Dendritic cell treated with granulocyte-macrophage colony-stimulating factor and Interleukin-4, amounts not matched to agents 40 ng/mL and 50 ng/mL, for 4 days (primary cell): ENCODE measurements around the gene NKD2.
A peak's percentile ranks its signal among the peaks of the same experiment; 100 is the strongest.
"Not testable (repeated sequence)": the region's sequence is repeated elsewhere in the genome, so short reads cannot be mapped to it uniquely, and the experiment has no call there.

Source experiments
- H3K27ac Mint-ChIP-seq: one replicate; pipeline ENCODE4 v1.8.0; 2022; ENCODE audit warnings: mild to moderate bottlenecking, mixed read lengths
- H3K27me3 Mint-ChIP-seq: one replicate; pipeline ENCODE4 v1.8.0; 2022; ENCODE audit warnings: mild to moderate bottlenecking, mixed read lengths
- H3K36me3 Mint-ChIP-seq: one replicate; pipeline ENCODE4 v1.8.0; 2022; ENCODE audit warnings: low read depth, mixed read lengths
- H3K4me1 Mint-ChIP-seq: one replicate; pipeline ENCODE4 v1.8.0; 2022; ENCODE audit warnings: low read depth, mixed read lengths
- H3K4me3 Mint-ChIP-seq: one replicate; pipeline ENCODE4 v1.8.0; 2022; ENCODE audit warnings: mild to moderate bottlenecking, moderate library complexity, mixed read lengths
- H3K9me3 Mint-ChIP-seq: one replicate; pipeline ENCODE4 v1.8.0; 2022; ENCODE audit warnings: mixed read lengths
- intact Hi-C: fragments of 100-400 bp; cut with micrococcal nuclease; formaldehyde crosslinking; loops from one replicate; pipeline ENCODE4 v1.15.0; 2022

Gene NKD2

DNA sequence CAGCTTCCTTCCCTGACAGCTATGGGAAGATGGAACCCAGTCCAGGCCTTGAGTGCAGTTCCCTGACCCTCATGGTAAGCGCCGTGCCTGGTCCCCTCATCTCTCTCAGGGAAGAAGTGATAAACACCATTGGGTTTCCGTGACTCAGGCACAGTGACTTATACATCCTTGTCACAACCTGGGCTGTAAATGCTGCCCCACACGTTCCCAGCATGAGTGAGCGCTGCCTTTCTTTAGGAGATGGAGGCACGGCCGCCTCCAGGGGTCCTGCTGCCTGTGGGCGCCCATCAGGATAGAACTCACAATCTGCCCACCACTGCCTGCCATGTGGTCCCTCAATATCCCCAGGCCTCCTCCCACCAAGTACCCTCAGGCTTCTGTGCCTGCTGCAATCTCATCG, 8.3 kb upstream of the NKD2 start:
- Mint-ChIP-seq H3K4me1 (peaks cover 18% of the 10 kb centered on the region), H3K9me3 (no peaks in the 10 kb centered on the region), H3K4me3 (no peak overlapping the region), H3K27ac (no peak overlapping the region), H3K27me3 (peaks cover 63% of the 10 kb centered on the region), H3K36me3 (no peaks in the 10 kb centered on the region)
- intact Hi-C loops, result no loop called here

DNA sequence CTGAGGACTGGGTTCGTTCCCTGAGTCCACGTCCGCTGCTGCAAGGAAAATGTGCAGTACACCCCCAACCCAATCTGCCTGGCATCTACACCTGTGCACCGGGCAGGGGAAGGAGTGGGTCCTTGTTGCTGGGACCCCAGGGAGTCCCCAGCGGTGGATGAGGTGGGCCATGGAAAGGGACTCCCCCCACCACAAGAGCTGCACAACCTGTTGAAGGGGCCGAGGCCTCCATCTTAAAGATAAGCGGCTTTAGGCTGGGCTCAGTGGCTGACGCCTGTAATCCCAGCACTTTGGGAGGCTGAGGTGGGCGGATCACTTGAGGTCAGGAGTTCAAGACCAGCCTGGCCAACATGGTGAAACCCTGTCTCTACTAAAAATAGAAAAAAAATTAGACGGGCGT, 7.8 kb upstream of the NKD2 start:
- Mint-ChIP-seq H3K27me3 (peaks cover 66% of the 10 kb centered on the region), H3K4me1 (peaks cover 18% of the 10 kb centered on the region)
- H3K36me3 Mint-ChIP-seq, H3K4me3 Mint-ChIP-seq, H3K27ac Mint-ChIP-seq, H3K9me3 Mint-ChIP-seq, intact Hi-C loops: not testable (repeated sequence)

DNA sequence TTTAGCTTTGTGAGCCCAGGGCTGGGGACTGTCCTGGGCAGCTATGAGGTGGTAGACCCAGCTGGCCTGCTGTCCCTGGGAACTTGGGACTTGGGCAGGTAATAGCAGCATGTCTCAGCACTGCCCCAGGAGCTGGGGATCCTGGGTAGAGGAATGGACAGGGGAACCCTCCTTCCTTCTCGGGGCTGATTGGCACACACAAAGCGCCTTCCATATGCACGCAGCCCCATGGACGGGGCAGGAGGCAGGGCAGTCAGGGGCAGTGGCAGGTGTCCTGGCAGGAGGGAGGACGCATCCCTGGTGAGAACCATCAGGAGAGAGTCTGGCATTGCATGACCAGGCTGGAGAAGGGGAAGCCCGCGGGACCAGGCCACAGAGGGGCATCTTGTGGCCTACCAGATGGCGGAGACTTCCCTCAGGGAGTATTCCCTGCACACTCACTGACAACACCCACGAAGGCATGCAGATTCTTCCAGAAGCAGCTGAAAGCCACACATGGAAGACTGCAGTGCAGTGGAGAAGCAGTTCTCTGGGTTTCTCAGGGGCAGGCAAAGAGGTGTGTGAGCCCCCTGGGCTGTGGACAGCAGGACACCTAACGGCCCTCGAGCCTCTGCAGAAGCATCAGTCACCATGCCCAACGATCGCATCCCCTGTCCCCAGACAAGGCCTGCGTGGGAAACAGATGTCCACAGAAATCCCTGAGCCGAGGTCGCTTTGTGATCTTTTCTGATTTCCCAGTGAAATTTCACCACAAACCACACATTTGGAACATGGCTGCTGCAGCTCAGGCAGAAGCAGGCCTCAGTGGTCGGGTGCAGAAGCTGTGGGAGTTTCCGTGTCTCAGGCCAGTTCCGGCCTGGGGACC, 7.0 kb upstream of the NKD2 start:
- H3K9me3 Mint-ChIP-seq, result no peaks in the 10 kb centered on the region
- H3K27ac Mint-ChIP-seq, result no peak overlapping the region
- peaks cover 69% of the 10 kb centered on the region for H3K27me3 Mint-ChIP-seq
- intact Hi-C loops, result no loop called here
- H3K4me1 Mint-ChIP-seq, result peaks cover 18% of the 10 kb centered on the region
- no peaks in the 10 kb centered on the region for H3K36me3 Mint-ChIP-seq
- no peak overlapping the region for H3K4me3 Mint-ChIP-seq

DNA sequence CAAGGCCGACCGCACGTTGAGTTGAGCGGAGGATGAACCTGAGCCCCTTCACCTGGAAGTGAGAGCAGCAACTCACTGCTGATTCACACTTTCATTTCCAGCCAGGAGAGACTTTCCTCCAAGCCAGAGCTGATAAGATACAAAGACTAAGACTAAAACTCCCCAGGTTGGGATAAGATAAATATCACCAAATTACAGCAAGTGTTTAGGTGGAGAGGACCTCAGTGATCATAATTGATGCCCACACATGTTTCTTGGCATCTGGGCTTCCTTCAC, 6.4 kb upstream of the NKD2 start:
- Mint-ChIP-seq H3K4me1 (peaks cover 12% of the 10 kb centered on the region), H3K27ac (no peak overlapping the region), H3K36me3 (no peaks in the 10 kb centered on the region), H3K27me3 (peaks cover 70% of the 10 kb centered on the region), H3K4me3 (no peak overlapping the region), H3K9me3 (no peaks in the 10 kb centered on the region)
- intact Hi-C loops, result no loop called here

DNA sequence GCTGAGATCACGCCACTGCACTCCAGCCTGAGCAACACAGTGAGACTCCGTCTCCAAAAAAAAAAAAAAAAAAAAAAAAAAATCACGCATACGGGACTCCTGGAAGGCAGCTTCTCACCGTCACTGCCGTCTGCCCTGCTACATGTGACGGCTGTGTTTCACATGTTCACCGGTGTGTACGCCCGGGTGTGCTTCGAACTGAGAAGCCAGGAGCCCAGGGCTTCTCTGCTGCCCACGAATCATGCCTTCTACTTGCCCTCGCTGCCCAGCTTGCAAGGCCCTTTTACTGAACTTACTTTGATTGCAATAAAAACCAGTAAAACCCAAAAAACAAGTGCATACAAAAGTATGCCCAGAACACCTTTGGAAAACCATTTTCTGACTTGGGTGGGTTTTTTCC, 5.8 kb upstream of the NKD2 start:
- H3K36me3 Mint-ChIP-seq, result no peaks in the 10 kb centered on the region
- peaks cover 16% of the 10 kb centered on the region for H3K4me1 Mint-ChIP-seq
- H3K27me3 Mint-ChIP-seq, result peaks cover 76% of the 10 kb centered on the region
- no peak overlapping the region for H3K4me3 Mint-ChIP-seq
- no peaks in the 10 kb centered on the region for H3K9me3 Mint-ChIP-seq
- intact Hi-C loops, result no loop called here
- no peak overlapping the region for H3K27ac Mint-ChIP-seq

DNA sequence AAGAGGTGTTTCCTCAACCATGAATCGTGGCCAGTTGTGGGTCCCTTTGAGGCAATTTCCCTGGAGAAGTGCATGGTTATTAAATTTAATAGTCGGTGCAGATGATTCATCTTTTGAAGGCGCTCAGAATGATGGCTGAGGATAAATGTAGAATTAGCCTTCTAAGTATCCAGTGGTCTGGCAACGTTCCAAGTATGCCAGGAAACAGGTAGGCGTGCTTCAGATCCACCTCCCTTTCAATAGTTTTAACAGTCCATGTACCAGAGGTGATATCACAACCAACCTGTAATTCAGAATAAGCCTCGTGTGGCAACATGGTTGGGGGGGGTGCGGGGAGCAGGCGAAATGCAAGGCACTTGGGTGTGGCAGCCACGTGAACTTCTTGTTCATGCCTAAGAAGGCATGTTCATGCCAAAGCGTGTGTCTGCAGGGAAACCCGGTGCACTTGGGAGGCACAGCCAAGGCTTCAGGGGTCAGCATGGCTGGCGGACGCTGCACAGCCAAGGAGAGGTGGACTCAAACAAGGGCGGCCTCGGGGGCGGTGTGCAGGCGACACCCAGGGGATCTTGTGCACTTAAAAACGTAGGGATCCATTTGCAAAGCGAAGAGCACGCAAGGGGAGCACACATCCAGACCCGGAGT, 5.2 kb upstream of the NKD2 start:
- Mint-ChIP-seq H3K4me3 (no peak overlapping the region), H3K9me3 (no peaks in the 10 kb centered on the region), H3K27me3 (peaks cover 76% of the 10 kb centered on the region), H3K36me3 (no peaks in the 10 kb centered on the region), H3K27ac (no peak overlapping the region), H3K4me1 (peaks cover 20% of the 10 kb centered on the region)
- intact Hi-C loops, result no loop called here

DNA sequence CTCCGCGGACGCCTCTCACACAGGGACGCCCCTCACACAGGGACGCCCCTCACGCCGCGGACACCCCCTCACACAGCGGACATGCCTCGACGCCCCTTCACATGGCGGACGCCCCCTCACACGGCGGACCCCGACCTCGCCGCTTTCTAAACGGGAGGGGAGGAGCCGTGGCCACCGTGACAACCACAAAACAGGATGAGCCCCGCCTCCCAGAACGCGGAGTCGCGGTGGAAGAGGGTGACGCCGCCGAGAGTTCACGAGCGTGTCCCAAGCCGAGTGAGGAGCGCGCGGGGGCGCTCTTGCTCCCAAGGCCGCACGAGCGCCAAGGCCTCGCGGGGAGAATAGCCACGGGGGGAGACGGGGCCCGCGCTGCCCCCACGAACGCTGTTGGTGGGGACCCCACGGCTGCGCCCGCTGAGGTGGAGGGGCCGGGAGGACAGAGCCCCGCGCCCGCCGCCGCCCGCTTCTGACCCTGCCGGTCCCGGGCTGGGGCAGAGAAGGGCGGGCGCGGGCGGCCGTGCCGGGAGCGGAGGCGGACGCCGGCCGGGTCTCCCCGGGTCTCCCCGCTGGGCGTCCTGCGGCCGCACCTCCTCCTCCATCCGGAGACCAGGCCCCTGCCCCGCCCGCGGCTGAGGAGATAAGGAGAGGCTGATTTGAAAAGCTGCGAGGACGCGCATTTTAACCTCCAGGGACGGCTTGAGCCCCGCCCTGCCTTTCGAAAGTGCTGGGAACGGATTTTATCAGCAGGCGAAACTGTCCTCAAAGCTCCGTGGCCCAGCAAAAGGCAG, 3.9 kb upstream of the NKD2 start:
- Mint-ChIP-seq H3K9me3 (no peaks in the 10 kb centered on the region), H3K27me3 (peaks cover 80% of the 10 kb centered on the region), H3K36me3 (no peaks in the 10 kb centered on the region), H3K4me1 (peaks cover 20% of the 10 kb centered on the region), H3K27ac (peak overlapping the region; percentile 38), H3K4me3 (peak overlapping the region; percentile 62)
- intact Hi-C loops, result no loop called here

DNA sequence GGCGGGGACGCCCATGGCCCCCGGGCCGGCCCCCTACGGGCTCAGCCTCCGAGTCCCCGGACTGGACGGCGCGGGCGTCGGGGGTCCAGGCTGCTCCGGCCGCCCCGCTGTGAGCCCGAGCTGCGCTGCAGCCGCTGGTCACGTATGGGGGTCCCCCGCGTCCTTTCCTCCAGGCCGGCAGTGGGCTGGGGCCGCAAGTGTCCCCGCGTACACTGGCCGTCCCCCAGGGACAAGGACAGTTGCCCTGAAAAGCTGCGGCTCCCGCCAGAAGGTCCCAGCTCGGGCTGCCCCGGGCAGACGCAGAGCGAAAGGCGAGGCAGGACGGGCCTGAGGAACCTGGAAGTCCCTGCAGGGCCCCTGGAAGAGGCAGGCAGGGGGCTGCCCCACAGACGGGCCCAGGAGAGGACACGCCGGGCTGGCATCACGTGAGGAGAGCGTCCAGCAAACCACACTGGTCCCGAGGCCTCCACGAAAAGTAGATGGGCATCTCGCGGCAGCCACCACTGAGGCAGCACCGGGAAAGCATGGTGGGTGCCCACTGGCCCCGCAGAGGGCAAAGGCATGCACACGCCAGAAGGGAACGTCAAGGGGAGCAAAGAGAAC, 3.3 kb upstream of the NKD2 start:
- no peak overlapping the region for H3K27ac Mint-ChIP-seq
- H3K36me3 Mint-ChIP-seq, result no peaks in the 10 kb centered on the region
- peaks cover 82% of the 10 kb centered on the region for H3K27me3 Mint-ChIP-seq
- no peaks in the 10 kb centered on the region for H3K9me3 Mint-ChIP-seq
- intact Hi-C loops, result no loop called here
- H3K4me3 Mint-ChIP-seq, result peak overlapping the region; percentile 20
- H3K4me1 Mint-ChIP-seq, result peaks cover 20% of the 10 kb centered on the region

DNA sequence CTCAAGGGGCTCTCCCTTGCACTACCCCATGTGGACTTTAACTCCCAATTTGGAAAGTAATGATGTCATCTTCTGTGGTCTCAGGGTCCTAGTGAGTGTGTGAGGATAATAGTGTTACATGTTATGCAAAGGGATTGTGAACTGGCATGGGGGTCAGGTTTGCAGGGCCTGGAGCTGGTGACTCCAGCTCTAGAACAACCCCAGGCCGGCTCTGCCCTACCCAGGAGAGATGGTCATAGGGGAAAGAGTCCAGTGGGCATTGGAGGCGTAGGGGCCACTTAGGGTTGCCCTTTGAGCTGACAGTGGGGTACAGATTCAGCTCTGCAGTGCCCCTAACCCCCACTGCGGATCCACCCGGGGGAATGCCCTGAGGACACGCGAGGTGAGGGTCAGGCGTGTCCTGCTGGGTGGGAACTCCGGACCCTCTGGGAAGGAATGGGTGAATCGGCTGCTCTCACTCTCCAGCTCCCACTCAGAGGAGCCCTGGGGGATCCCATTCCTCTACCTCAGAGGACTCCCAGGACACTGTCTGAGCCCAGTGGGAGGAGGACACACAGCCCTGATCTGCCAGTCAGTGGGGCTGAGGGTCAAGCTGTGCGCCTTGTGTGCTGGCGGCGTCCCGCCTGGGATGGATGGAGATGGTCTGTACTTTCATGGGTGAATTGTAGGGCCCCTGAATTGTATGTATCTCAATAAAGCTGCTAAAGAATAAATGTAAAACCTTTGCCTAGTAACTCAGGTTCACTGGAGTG, 2.5 kb upstream of the NKD2 start:
- H3K27ac Mint-ChIP-seq, result no peak overlapping the region
- intact Hi-C loops, result no loop called here
- H3K36me3 Mint-ChIP-seq, result no peaks in the 10 kb centered on the region
- H3K4me1 Mint-ChIP-seq, result peaks cover 20% of the 10 kb centered on the region
- peaks cover 81% of the 10 kb centered on the region for H3K27me3 Mint-ChIP-seq
- H3K4me3 Mint-ChIP-seq, result no peak overlapping the region
- no peaks in the 10 kb centered on the region for H3K9me3 Mint-ChIP-seq

DNA sequence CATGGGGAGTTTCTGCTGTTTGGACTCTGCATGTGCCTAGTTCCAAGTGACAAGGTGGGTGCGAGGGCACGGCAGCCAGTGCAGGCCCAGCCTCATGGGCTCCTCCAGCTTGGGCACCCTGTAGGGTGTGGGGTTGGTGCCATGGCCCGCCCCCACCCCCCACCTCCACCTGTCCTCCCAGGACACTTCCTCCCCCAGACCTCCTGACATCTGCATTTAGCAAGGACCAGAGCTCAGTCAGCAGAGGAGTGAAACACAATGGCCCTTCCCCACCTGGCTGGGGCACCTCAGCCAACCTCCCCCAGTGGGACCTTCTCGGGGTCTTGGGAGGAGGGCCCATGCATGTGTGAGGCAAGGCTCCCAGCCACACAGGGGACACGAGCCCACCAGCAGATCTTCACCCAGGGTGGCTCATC, 1.9 kb upstream of the NKD2 start:
- Mint-ChIP-seq H3K4me1 (peaks cover 20% of the 10 kb centered on the region), H3K27me3 (peaks cover 84% of the 10 kb centered on the region), H3K36me3 (no peaks in the 10 kb centered on the region), H3K9me3 (no peaks in the 10 kb centered on the region), H3K4me3 (no peak overlapping the region), H3K27ac (no peak overlapping the region)
- intact Hi-C loops, result no loop called here

DNA sequence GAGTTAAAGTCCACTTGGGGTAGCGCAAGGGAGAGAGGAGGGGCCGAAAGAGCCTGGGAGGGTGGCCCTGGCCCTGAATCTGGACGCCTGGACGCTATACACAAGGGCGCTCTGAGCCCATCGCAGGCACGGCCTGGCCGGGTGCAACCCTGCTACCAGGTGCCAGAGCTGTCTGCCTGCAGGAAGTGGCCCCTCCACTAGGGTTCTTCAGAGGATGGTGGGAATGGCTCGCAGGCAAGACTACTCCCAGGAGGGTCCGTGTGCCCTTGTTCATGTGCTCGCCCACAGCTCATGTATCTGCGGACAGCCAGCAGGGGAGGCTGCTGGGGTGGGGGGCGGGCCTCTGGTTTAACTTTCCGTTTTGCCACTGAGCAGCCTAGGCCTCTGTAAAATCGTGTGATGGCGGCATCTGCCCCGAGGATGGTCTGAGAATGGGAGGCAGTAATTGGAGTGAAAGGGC, 1.4 kb upstream of the NKD2 start:
- Mint-ChIP-seq H3K9me3 (no peaks in the 10 kb centered on the region), H3K4me1 (peaks cover 20% of the 10 kb centered on the region), H3K36me3 (no peaks in the 10 kb centered on the region), H3K4me3 (no peak overlapping the region), H3K27ac (no peak overlapping the region), H3K27me3 (peaks cover 83% of the 10 kb centered on the region)
- intact Hi-C loops, result no loop called here

DNA sequence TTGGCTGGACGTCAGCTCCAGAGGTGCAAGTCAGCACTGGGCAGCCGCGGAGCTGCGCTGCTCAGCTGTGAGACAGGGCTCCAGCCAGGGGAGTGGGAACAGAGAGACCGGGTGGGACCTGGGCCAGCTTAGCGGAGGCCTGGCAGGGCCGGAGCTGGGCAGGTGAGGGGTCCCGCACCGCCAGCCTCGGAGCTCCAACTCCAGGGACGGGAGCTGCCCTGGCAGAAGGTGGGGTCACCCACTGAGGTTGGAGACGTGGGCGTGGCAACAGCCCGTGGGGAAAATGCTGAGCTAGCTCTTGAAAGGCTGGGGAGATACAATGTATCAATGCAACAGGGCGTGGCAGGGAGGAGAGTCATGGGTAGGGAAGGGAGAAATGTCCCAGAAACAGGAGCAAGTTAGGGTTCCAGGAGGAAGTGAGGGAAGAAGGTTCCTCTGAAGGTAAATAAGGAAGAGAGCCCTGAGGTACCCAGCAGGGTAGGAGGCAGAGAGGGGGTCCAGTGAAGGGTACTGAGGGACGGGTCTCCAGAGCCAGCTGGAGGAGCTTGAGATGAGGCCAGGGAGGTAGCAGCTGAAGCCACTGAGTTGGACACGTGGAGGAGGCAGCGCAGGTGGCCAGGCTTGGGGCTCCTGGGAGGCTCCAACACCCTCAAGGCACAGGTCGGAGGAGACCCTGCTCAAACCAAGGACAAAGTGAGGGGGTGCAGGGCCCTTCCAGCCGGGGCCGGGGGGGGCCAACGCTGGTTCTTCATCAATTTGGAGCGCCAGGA, 736 bp upstream of the NKD2 start:
- H3K27ac Mint-ChIP-seq, result no peak overlapping the region
- H3K4me3 Mint-ChIP-seq, result no peak overlapping the region
- intact Hi-C loops, result no loop called here
- no peaks in the 10 kb centered on the region for H3K9me3 Mint-ChIP-seq
- peaks cover 20% of the 10 kb centered on the region for H3K4me1 Mint-ChIP-seq
- no peaks in the 10 kb centered on the region for H3K36me3 Mint-ChIP-seq
- H3K27me3 Mint-ChIP-seq, result peaks cover 81% of the 10 kb centered on the region
